GM08714 (cell line): ENCODE results near the gene FOSB.
A peak's percentile ranks its signal among the peaks of the same experiment; 100 is the strongest.

Experiments used
- H3K4me3 ChIP-seq: fragments of 200-500 bp; sonication (Bioruptor generic); 2 replicates; pipeline ENCODE4 v1.5.1; 2014; ENCODE audit warnings: mild to moderate bottlenecking, low read length, inconsistent platforms
- ZNF274 ChIP-seq: IDR thresholded peaks from 2 replicates; pipeline ENCODE4 v1.6.1; 2012; ENCODE audit warnings: mild to moderate bottlenecking, low read depth, low read length

FOSB gene

GRCh38 chr19:45448887-45449299 is 18.9 kb upstream of the FOSB start:
- TF ChIP-seq ZNF274: no peak
- H3K4me3 ChIP-seq: no peak overlapping the region

- no peak for TF ChIP-seq ZNF274
- peak overlapping the region; percentile 85 for H3K4me3 ChIP-seq
Measured at GRCh38 chr19:45450012-45450333, 17.8 kb upstream of the FOSB start.

- TF ChIP-seq ZNF274: no peak
- H3K4me3 ChIP-seq: peak overlapping the region; percentile 67; the same call in 1 of the 2 replicates
Measured at GRCh38 chr19:45451131-45451849, 16.5 kb upstream of the FOSB start.

GRCh38 chr19:45451850-45452387 is 15.9 kb upstream of the FOSB start:
- H3K4me3 ChIP-seq: no peak overlapping the region
- no peak for TF ChIP-seq ZNF274

- no peak for TF ChIP-seq ZNF274
Measured at GRCh38 chr19:45455707-45456499, 11.9 kb upstream of the FOSB start.

GRCh38 chr19:45456500-45456815 is 11.3 kb upstream of the FOSB start:
- TF ChIP-seq ZNF274: no peak
- H3K4me3 ChIP-seq: no peak overlapping the region

More at GRCh38 chr19:45455707-45456499, 11.9 kb upstream of the FOSB start:
- H3K4me3 ChIP-seq: no peak overlapping the region

- H3K4me3 ChIP-seq: no peak overlapping the region
- TF ChIP-seq ZNF274: no peak
Measured at GRCh38 chr19:45457776-45458175, 10.0 kb upstream of the FOSB start.

- H3K4me3 ChIP-seq: no peak overlapping the region
- no peak for TF ChIP-seq ZNF274
Measured at GRCh38 chr19:45460807-45461347, 6.9 kb upstream of the FOSB start.

- no peak overlapping the region for H3K4me3 ChIP-seq
- TF ChIP-seq ZNF274: no peak
Measured at GRCh38 chr19:45462174-45462573, 5.6 kb upstream of the FOSB start.

GRCh38 chr19:45463241-45463640 is 4.6 kb upstream of the FOSB start:
- H3K4me3 ChIP-seq: no peak overlapping the region
- TF ChIP-seq ZNF274: no peak

- no peak overlapping the region for H3K4me3 ChIP-seq
- TF ChIP-seq ZNF274: no peak
Measured at GRCh38 chr19:45464274-45464673, 3.5 kb upstream of the FOSB start.

- no peak for TF ChIP-seq ZNF274
- no peak overlapping the region for H3K4me3 ChIP-seq
Measured at GRCh38 chr19:45464852-45465441, 2.8 kb upstream of the FOSB start.

- TF ChIP-seq ZNF274: no peak
- H3K4me3 ChIP-seq: peak overlapping the region; percentile 32; the same call in 1 of the 2 replicates
Measured at GRCh38 chr19:45467115-45467455, 711 bp upstream of the FOSB start.

- peak overlapping the region; percentile 58 for H3K4me3 ChIP-seq
- TF ChIP-seq ZNF274: no peak
Measured at GRCh38 chr19:45468159-45468651, 409 bp downstream of the FOSB start.

- peak overlapping the region; percentile 58 for H3K4me3 ChIP-seq
- TF ChIP-seq ZNF274: no peak
Measured at GRCh38 chr19:45468803-45469131, 971 bp downstream of the FOSB start.
